Neutrophil (primary cell): ENCODE measurements around the gene NATD1.

Experiments used
- H3K27ac ChIP-seq: fragments of 200-600 bp; sonication (generic); 2 replicates; pipeline ENCODE4 v1.5.1; 2016; ENCODE audit warnings: mild to moderate bottlenecking, moderate library complexity
- H3K27me3 ChIP-seq: fragments of 200-600 bp; sonication (generic); 2 replicates; pipeline ENCODE4 v1.6.0; 2016; ENCODE audit warnings: mild to moderate bottlenecking
- H3K36me3 ChIP-seq: fragments of 200-600 bp; sonication (generic); 2 replicates; pipeline ENCODE4 v1.5.1; 2017
- H3K4me1 ChIP-seq, 2 experiments: fragments of 200-600 bp in 1 of 2; sonication (generic) in 1 of 2; 1 replicate in 1 of 2; 2 replicates in 1 of 2; pipeline versions ENCODE4 v1.5.1 to v1.6.1; 2013 to 2016; ENCODE audit warnings: low read depth in 1 of 2, low read length in 1 of 2, mild to moderate bottlenecking in 1 of 2, moderate library complexity in 1 of 2; ENCODE audit not compliant: control insufficient read depth in 1 of 2, insufficient read depth in 1 of 2
- H3K4me3 ChIP-seq, 2 experiments: fragments of 200-600 bp in 1 of 2; sonication (generic) in 1 of 2; 1 replicate in 1 of 2; 2 replicates in 1 of 2; pipeline ENCODE4 v1.5.1; 2013 to 2016; ENCODE audit warnings: low read depth in 1 of 2, low read length in 1 of 2, mild to moderate bottlenecking in 1 of 2, moderate library complexity in 1 of 2
- H3K9me3 ChIP-seq: fragments of 200-600 bp; sonication (generic); 2 replicates; pipeline ENCODE4 v1.5.1; 2016
- TF ChIP-seq, protein P1 (sequence below): fragments of 200-600 bp; sonication (generic); IDR thresholded peaks from 2 replicates; pipeline ENCODE4 v1.5.1; 2016; ENCODE audit warnings: antibody characterized with exemption

The NATD1 gene

DNA sequence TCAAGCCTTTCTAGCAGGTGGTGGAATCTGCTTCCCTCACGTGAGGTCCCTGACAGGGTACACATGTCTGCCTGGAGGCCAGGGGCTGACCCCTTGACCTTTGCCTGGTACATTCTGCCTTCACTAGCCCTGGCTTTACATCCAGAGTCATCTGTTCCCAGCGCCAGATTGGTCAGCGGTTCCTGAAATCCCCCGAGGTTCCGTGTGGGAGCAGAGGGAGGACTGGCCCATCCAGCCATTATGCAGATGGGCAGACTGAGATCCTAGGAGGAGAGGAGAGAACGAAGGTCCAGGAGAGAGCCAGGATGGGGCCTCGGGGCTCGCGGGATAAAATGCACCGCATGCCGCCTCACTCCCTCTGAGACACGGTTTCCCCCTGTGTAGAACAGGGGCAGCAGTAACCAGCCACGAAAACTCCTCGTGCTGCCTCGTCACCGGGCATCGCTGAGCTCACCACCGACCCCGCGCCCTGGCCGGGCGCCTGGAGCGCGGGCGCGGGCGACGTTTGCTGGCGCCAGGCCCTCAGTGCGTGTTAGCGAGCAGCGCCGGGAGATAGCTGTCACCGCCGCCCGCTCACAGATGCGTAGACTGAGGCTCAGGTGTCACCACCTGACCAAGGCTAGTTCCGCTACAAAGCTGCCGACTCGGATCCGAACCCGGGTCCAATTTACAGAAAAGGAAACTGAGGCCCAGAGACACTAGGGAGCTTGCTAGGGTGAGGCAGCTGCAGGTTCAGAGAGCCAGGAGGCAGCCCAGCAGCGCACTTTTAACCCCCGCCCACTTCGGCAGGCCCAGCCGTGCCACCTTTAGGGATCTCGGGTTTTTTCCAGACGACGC is 30.5 kb upstream of the NATD1 start:
- Histone ChIP-seq H3K4me1 (peaks cover 69 to 77% of the 10 kb centered on the region in 2 experiments), H3K27ac (peak overlapping the region; percentile 100), H3K36me3 (no peaks in the 10 kb centered on the region), H3K4me3 (peak overlapping the region; percentile 83 to 93), H3K9me3 (no peaks in the 10 kb centered on the region), H3K27me3 (no peaks in the 10 kb centered on the region)
- TF ChIP-seq, protein P1, sequence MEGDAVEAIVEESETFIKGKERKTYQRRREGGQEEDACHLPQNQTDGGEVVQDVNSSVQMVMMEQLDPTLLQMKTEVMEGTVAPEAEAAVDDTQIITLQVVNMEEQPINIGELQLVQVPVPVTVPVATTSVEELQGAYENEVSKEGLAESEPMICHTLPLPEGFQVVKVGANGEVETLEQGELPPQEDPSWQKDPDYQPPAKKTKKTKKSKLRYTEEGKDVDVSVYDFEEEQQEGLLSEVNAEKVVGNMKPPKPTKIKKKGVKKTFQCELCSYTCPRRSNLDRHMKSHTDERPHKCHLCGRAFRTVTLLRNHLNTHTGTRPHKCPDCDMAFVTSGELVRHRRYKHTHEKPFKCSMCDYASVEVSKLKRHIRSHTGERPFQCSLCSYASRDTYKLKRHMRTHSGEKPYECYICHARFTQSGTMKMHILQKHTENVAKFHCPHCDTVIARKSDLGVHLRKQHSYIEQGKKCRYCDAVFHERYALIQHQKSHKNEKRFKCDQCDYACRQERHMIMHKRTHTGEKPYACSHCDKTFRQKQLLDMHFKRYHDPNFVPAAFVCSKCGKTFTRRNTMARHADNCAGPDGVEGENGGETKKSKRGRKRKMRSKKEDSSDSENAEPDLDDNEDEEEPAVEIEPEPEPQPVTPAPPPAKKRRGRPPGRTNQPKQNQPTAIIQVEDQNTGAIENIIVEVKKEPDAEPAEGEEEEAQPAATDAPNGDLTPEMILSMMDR = no peak

DNA sequence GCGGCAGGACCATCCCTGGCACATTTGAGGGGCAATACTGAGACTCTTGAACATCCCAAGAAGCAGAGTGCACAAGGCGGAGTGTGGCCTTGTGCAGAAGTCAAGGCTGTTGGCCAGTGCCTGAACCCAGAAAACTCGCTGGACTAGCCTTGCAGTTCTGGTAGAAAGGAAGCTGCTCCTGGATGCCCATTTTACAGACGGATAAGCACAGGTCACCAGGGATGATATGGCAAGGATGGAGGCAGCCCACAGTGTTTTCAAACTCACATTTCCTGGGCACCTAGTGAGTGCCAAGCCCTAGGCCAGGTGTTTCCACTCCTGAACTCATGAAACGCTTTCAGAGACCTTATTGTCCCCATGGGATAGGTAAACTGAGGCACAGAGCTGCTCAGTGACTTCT is 29.6 kb upstream of the NATD1 start:
- Histone ChIP-seq H3K27me3 (no peaks in the 10 kb centered on the region), H3K36me3 (no peaks in the 10 kb centered on the region), H3K27ac (peak overlapping the region; percentile 100), H3K9me3 (no peaks in the 10 kb centered on the region), H3K4me3 (peak overlapping the region; percentile 83 to 93), H3K4me1 (peaks cover 72 to 80% of the 10 kb centered on the region in 2 experiments)
- TF ChIP-seq, protein P1 = no peak

DNA sequence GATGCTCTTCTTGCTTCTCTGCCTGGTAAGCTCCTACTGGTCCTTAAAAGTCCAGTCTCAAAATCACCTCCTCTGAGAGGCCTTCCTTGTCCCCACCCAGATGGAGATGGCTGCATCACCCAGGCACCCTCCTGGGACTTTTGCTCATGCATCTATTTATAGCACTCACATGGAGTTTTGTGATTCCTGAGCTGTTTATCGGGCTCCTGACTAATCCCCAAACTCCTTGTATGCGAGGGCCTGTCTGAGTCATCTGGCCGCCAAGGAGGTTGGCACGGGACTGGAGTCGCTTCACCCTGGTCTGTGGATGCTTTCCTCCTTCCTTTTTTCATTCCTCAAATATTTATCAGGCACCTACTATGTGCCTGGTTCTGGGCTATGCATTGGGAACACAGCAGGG is 29.0 kb upstream of the NATD1 start:
- no peaks in the 10 kb centered on the region for H3K27me3 ChIP-seq
- H3K27ac ChIP-seq = peak overlapping the region; percentile 100
- no peaks in the 10 kb centered on the region for H3K9me3 ChIP-seq
- TF ChIP-seq, protein P1 = no peak
- H3K4me3 ChIP-seq = peak overlapping the region; percentile 0 to 83
- peaks cover 74 to 81% of the 10 kb centered on the region in 2 experiments for H3K4me1 ChIP-seq
- no peaks in the 10 kb centered on the region for H3K36me3 ChIP-seq

DNA sequence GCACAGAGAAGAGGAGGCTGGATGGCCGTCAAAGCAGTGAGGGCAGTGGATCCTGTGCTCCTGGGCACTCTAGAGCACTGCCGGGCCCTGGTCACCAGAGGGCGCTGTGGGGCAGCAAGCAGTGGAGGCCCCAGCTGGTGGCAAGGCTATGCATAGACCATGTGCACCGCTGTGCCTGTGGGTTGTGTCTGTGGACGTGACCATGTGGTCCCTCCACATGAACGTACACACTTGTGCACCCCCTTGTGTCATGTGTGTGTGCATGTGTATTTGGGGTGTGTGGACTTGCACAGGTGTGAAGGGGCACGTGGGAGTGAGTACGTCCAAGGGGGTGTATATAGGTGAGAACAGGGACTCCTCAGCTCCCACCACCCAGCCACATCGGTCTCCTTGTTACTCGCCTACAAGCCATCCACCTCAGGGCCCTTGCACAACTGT is 26.9 kb upstream of the NATD1 start:
- H3K9me3 ChIP-seq = no peaks in the 10 kb centered on the region
- H3K27me3 ChIP-seq = peaks cover under 1% of the 10 kb centered on the region
- H3K36me3 ChIP-seq = no peaks in the 10 kb centered on the region
- TF ChIP-seq, protein P1 = peak; percentile 99
- peak overlapping the region; percentile 100 for H3K27ac ChIP-seq
- H3K4me3 ChIP-seq = peak overlapping the region; percentile 42 to 46
- H3K4me1 ChIP-seq = peaks cover 89 to 91% of the 10 kb centered on the region in 2 experiments

DNA sequence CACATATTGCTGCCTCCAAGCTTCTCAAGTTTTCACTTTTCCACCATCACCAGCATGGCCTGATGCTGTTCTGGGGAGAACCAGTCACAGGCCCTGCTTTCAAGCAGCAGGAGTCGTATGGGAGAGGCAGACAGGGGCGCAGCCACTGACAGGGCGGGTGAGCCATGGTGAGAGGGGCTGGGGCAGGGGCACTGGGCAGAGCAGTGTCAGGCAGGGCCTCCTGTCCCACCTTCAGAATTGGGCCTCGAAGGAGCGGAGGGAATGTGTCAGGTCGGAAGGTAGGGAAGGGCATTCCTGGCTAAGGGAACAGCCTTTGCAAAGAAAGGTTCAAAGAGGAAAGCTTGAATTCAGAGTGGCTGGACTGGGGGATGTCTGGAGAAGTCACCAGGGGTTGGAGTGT is 26.4 kb upstream of the NATD1 start:
- Histone ChIP-seq H3K27me3 (peaks cover 6% of the 10 kb centered on the region), H3K9me3 (no peaks in the 10 kb centered on the region), H3K4me3 (peak overlapping the region; percentile 42 to 46), H3K4me1 (peaks cover 91 to 93% of the 10 kb centered on the region in 2 experiments), H3K27ac (peak overlapping the region; percentile 100), H3K36me3 (no peaks in the 10 kb centered on the region)
- TF ChIP-seq, protein P1 = no peak
